Urinary bladder (tissue), 4 donors: ENCODE measurements around the gene PYGO2. TPM values are rescaled to one million over a fixed set of nuclear protein-coding genes. Genes with fewer than 3 reads are reported as not detected.
"Not testable (repeated sequence)": the region's sequence is repeated elsewhere in the genome, so short reads cannot be mapped to it uniquely, and the experiment has no call there.

Source experiments
- DNase-seq: peaks from one replicate; pipeline ENCODE4 v3.0.0-alpha.2; 2015; ENCODE audit errors: extremely low spot score
- H3K27ac ChIP-seq: one replicate; pipeline ENCODE4 v1.5.1; 2013; ENCODE audit warnings: low read depth, mild to moderate bottlenecking, moderate library complexity
- H3K36me3 ChIP-seq: one replicate; pipeline ENCODE4 v1.6.1; 2013; ENCODE audit warnings: mild to moderate bottlenecking, moderate library complexity; ENCODE audit not compliant: insufficient read depth
- H3K4me1 ChIP-seq: one replicate; pipeline ENCODE4 v1.6.1; 2013; ENCODE audit warnings: mild to moderate bottlenecking, moderate library complexity; ENCODE audit not compliant: insufficient read depth
- H3K4me3 ChIP-seq: one replicate; pipeline ENCODE4 v1.5.1; 2013; ENCODE audit warnings: low read depth, low read length
- WGBS: extraction: QIAGEN DNeasy Blood & Tissue Kit; methylation state at CpG from one replicate; pipeline ENCODE4 v1.1.7; 2013; 5-methylcytosine and 5-hydroxymethylcytosine counted together
- polyA plus RNA-seq: library from polyadenylated mRNA; stranded (reverse); fragments of 200-250 nt; gene quantifications from one replicate; pipeline ENCODE4 v1.2.3, GENCODE V29; 2013
- total RNA-seq: library from RNA; depleted of rRNA; stranded (reverse); fragments of >200 nt; gene quantifications from one replicate; pipeline ENCODE4 v1.2.3, GENCODE V29; 2014
- donor health status: healthy with polysubstance abuse.
- donor health status: healthy.

The PYGO2 gene
- total and polyA plus RNA-seq, 2 donors: 10.8 to 29.2 TPM

GRCh38 chr1:154994591-154994990, 33.0 kb upstream of the PYGO2 start:
- 64% methylated on average over 3 of the region's 3 CpGs for WGBS

GRCh38 chr1:154994269-154994587, 32.6 kb upstream of the PYGO2 start:
- Histone ChIP-seq H3K27ac (no peak overlapping the region), H3K4me3 (no peak overlapping the region), H3K36me3 (no peaks in the 10 kb centered on the region), H3K4me1 (no peaks in the 10 kb centered on the region)
- no peak for DNase-seq
- 73% methylated on average over 1 of the region's 1 CpG for WGBS

More at GRCh38 chr1:154994591-154994990, 33.0 kb upstream of the PYGO2 start:
- DNase-seq: no peak
- no peak overlapping the region for H3K27ac ChIP-seq
- H3K36me3 ChIP-seq: no peaks in the 10 kb centered on the region
- H3K4me3 ChIP-seq: no peak overlapping the region
- H3K4me1 ChIP-seq: no peaks in the 10 kb centered on the region

GRCh38 chr1:154993572-154994268, 32.1 kb upstream of the PYGO2 start, which contains the start of gene LENEP:
LENEP (plus strand) TSS chr1:154993586; CDS start chr1:154993608, 22 bp downstream.
- WGBS: 75% methylated on average over 8 of the region's 8 CpGs
- Histone ChIP-seq H3K36me3 (no peaks in the 10 kb centered on the region), H3K4me1 (no peaks in the 10 kb centered on the region), H3K4me3 (no peak within 1 kb of the TSS), H3K27ac (no peak within 1 kb of the TSS)
- no peak for DNase-seq

- no peak for DNase-seq
- 80% methylated on average over 14 of the region's 14 CpGs for WGBS
Measured at GRCh38 chr1:154992721-154993571, 31.4 kb upstream of the PYGO2 start.

GRCh38 chr1:154990276-154990675, 28.7 kb upstream of the PYGO2 start:
- no peaks in the 10 kb centered on the region for H3K36me3 ChIP-seq
- no peaks in the 10 kb centered on the region for H3K4me1 ChIP-seq
- WGBS: 92% methylated on average over 8 of the region's 8 CpGs
- no peak overlapping the region for H3K27ac ChIP-seq
- no peak overlapping the region for H3K4me3 ChIP-seq
- DNase-seq: no peak

More at GRCh38 chr1:154992721-154993571, 31.4 kb upstream of the PYGO2 start:
- Histone ChIP-seq H3K27ac (no peak overlapping the region), H3K4me3 (no peak overlapping the region), H3K4me1 (no peaks in the 10 kb centered on the region), H3K36me3 (no peaks in the 10 kb centered on the region)

GRCh38 chr1:154989195-154989860, 27.7 kb upstream of the PYGO2 start:
- no peaks in the 10 kb centered on the region for H3K36me3 ChIP-seq
- no peak overlapping the region for H3K4me3 ChIP-seq
- no peak for DNase-seq
- no peak overlapping the region for H3K27ac ChIP-seq
- no peaks in the 10 kb centered on the region for H3K4me1 ChIP-seq
- 85% methylated on average over 3 of the region's 3 CpGs for WGBS

- Histone ChIP-seq H3K36me3 (no peaks in the 10 kb centered on the region), H3K4me1 (no peaks in the 10 kb centered on the region), H3K4me3 (no peak overlapping the region), H3K27ac (no peak overlapping the region)
- no peak for DNase-seq
- 87% methylated on average over 17 of the region's 17 CpGs for WGBS
Measured at GRCh38 chr1:154988058-154988954, 26.7 kb upstream of the PYGO2 start.

- Histone ChIP-seq H3K36me3 (no peaks in the 10 kb centered on the region), H3K27ac (no peak overlapping the region), H3K4me1 (no peaks in the 10 kb centered on the region), H3K4me3 (no peak overlapping the region)
- WGBS: 75% methylated on average over 6 of the region's 6 CpGs
- DNase-seq: no peak
Measured at GRCh38 chr1:154987326-154987725, 25.7 kb upstream of the PYGO2 start.

GRCh38 chr1:154986736-154987135, 25.2 kb upstream of the PYGO2 start:
- H3K27ac ChIP-seq, H3K4me3 ChIP-seq, H3K36me3 ChIP-seq, H3K4me1 ChIP-seq, DNase-seq: not testable (repeated sequence)
- 90% methylated on average over 4 of the region's 4 CpGs for WGBS

- H3K4me3 ChIP-seq: peak overlapping the region; percentile 60
- no peaks in the 10 kb centered on the region for H3K36me3 ChIP-seq
- no peak overlapping the region for H3K27ac ChIP-seq
- 14% methylated on average over 17 of the region's 17 CpGs for WGBS
- no peak for DNase-seq
- no peaks in the 10 kb centered on the region for H3K4me1 ChIP-seq
Measured at GRCh38 chr1:154983776-154984466, 22.3 kb upstream of the PYGO2 start.

GRCh38 chr1:154982897-154983648, 21.5 kb upstream of the PYGO2 start, which contains the start of gene FLAD1:
FLAD1 (plus strand) TSS chr1:154983344; CDS start chr1:154983695, 351 bp downstream.
- no peak within 1 kb of the TSS for H3K27ac ChIP-seq
- no peaks in the 10 kb centered on the region for H3K4me1 ChIP-seq
- peak; percentile 99 for DNase-seq
- no peaks in the 10 kb centered on the region for H3K36me3 ChIP-seq
- H3K4me3 ChIP-seq: peak within 1 kb of the TSS; percentile 60
- WGBS: under 1% methylated on average over 26 of the region's 26 CpGs

GRCh38 chr1:154982341-154982740, 20.8 kb upstream of the PYGO2 start:
- no peak overlapping the region for H3K27ac ChIP-seq
- H3K4me1 ChIP-seq: no peaks in the 10 kb centered on the region
- no peak for DNase-seq
- no peak overlapping the region for H3K4me3 ChIP-seq
- no peaks in the 10 kb centered on the region for H3K36me3 ChIP-seq
- 61% methylated on average over 6 of the region's 6 CpGs for WGBS
